GM23248 (cell line): ENCODE data around the gene MRTFA. TPM values are rescaled to one million over a fixed set of nuclear protein-coding genes. Genes with fewer than 3 reads are reported as not detected.

Experiments
- DNase-seq: peaks from one replicate; pipeline ENCODE4 v3.0.0-alpha.2; 2015
- H2AFZ ChIP-seq: fragments of 200-600 bp; sonication (generic); 2 replicates; pipeline ENCODE4 v1.6.1; 2016; ENCODE audit warnings: antibody characterized with exemption
- H3F3A ChIP-seq: fragments of 200-600 bp; sonication (generic); 2 replicates; pipeline ENCODE4 v1.6.1; 2016; ENCODE audit warnings: mild to moderate bottlenecking, antibody characterized with exemption, mixed run types; ENCODE audit not compliant: insufficient read depth
- H3K27ac ChIP-seq: fragments of 200-600 bp; sonication (generic); 2 replicates; pipeline ENCODE4 v1.5.1; 2016; ENCODE audit warnings: mild to moderate bottlenecking
- H3K27me3 ChIP-seq: fragments of 200-600 bp; sonication (generic); replicated peaks from 2 replicates; pipeline ENCODE4 v1.6.1; 2016; ENCODE audit warnings: mild to moderate bottlenecking; ENCODE audit not compliant: insufficient read depth
- H3K36me3 ChIP-seq: fragments of 200-600 bp; sonication (generic); 2 replicates; pipeline ENCODE4 v1.6.1; 2016; ENCODE audit warnings: low read depth, mild to moderate bottlenecking
- H3K4me1 ChIP-seq: fragments of 200-600 bp; sonication (generic); 2 replicates; pipeline ENCODE4 v1.6.1; 2016; ENCODE audit warnings: mild to moderate bottlenecking; ENCODE audit not compliant: insufficient read depth
- H3K4me2 ChIP-seq: fragments of 200-600 bp; sonication (generic); one replicate; pipeline ENCODE4 v1.6.1; 2016; ENCODE audit warnings: mild to moderate bottlenecking; ENCODE audit not compliant: unreplicated experiment
- H3K4me3 ChIP-seq: fragments of 200-600 bp; sonication (generic); 2 replicates; pipeline ENCODE4 v1.5.1; 2016; ENCODE audit warnings: mild to moderate bottlenecking
- H3K79me2 ChIP-seq: fragments of 200-600 bp; sonication (generic); 2 replicates; pipeline ENCODE4 v1.6.1; 2016; ENCODE audit warnings: mild to moderate bottlenecking; ENCODE audit not compliant: insufficient read depth
- H3K9ac ChIP-seq: fragments of 200-600 bp; sonication (generic); 2 replicates; pipeline ENCODE4 v1.6.1; 2016; ENCODE audit warnings: mild to moderate bottlenecking
- H3K9me2 ChIP-seq: fragments of 200-600 bp; sonication (generic); 2 replicates; pipeline ENCODE4 v1.6.1; 2016; ENCODE audit warnings: mixed run types, mild to moderate bottlenecking, moderate library complexity; ENCODE audit not compliant: insufficient read depth
- H3K9me3 ChIP-seq: fragments of 200-600 bp; sonication (generic); one replicate; pipeline ENCODE4 v1.6.1; 2017; ENCODE audit warnings: low read depth
- H4K20me1 ChIP-seq: fragments of 200-600 bp; sonication (generic); 2 replicates; pipeline ENCODE4 v1.6.0; 2016; ENCODE audit not compliant: insufficient read depth
- EZH2 ChIP-seq: fragments of 200-600 bp; sonication (generic); IDR thresholded peaks from 2 replicates; pipeline ENCODE4 v1.6.1; 2018; ENCODE audit warnings: antibody characterized with exemption, mild to moderate bottlenecking; ENCODE audit not compliant: insufficient read depth, poor library complexity, severe bottlenecking
- EZH2phosphoT487 ChIP-seq: fragments of 200-600 bp; sonication (generic); IDR thresholded peaks from 2 replicates; pipeline ENCODE4 v1.6.1; 2018; ENCODE audit warnings: antibody characterized with exemption, moderate library complexity, mild to moderate bottlenecking, low read depth; ENCODE audit not compliant: insufficient read depth
- WGBS, 2 experiments: methylation state at CpG; one replicate each; pipeline ENCODE4 v1.1.6; 2015 to 2017; ENCODE audit warnings: low lambda C conversion rate in 2 of 2, low coverage in 1 of 2; ENCODE audit errors: missing lambda C conversion rate in 2 of 2; 5-methylcytosine and 5-hydroxymethylcytosine counted together
- in situ Hi-C: fragments of 300-500 bp; cut with MboI; formaldehyde crosslinking; loops from 2 replicates; pipeline ENCODE4 v1.15.0; 2020
- polyA plus RNA-seq: library from polyadenylated mRNA; unstranded; fragments of >200 nt; fragmentation: Nextera tagmentation; extraction: Ambion mirVana; gene quantifications from 2 replicates; pipeline ENCODE4 v1.2.1, GENCODE V29; 2016
- total RNA-seq: library from RNA; depleted of rRNA; stranded (reverse); fragments of >200 nt; shearing (Covaris generic); gene quantifications from 2 replicates; pipeline ENCODE4 v1.2.3, GENCODE V29; 2014; rRNA removed

The MRTFA gene
- total RNA-seq (49.2 and 59.2 TPM in 2 replicates), polyA plus RNA-seq (24.0 and 24.2 TPM in 2 replicates)

DNA sequence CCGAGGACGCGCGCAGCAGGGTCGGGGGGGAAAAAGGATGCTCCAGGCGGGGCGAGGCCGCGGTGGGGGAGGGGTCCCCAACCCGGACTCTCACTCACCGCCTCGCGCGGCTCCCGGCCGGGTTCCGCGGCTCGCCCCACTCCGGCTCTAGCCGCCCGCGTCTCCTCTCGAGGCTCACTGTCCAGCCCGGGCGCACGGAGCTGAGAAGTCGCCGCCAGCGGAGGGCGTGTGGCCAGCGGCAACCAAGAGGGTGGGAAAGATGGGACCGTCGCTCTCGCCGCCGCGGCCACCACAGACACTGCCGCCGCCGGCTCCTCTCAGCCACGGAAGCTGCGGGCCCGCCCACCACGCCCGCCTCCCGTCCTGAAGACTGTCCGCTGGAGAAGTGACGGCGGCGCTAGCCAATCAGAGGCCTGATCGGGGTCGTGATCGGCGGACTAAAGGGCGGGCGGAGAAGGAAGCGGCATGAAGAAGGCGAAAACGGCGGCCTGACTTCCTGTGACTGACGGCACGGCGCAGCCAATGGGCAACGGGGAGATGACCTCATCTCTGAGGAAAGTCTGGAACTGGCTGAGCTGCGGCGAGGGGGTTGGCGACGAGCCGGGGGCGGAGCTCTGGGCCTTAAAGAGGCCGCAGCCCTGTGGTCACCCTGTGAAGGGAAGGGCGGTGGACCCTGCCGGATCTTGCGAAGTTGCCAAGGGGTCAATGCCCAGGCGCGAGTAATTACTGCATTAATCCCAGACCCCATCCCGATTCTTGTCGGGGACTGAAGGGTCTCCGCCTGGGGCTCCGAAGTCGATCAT lies at the start of gene MRTFA:
Gene MRTFA, minus strand, starts transcription at position 340 of the 803 bp plus-strand sequence.
- peaks cover 49% of the 10 kb centered on the region for H3K79me2 ChIP-seq
- in situ Hi-C loops = loop anchor here (25.0 kb wide), 1 partner anchor 199 kb away; no protein-coding TSS in a partner anchor
- H3K27ac ChIP-seq = peak within 1 kb of the TSS; percentile 66
- H3K27me3 ChIP-seq = no peaks in the 10 kb centered on the region
- peak within 1 kb of the TSS; percentile 78 for H3K4me3 ChIP-seq
- no peaks in the 10 kb centered on the region for H3K9me2 ChIP-seq
- no peaks in the 10 kb centered on the region for H4K20me1 ChIP-seq
- no peaks in the 10 kb centered on the region for H3K36me3 ChIP-seq
- H3F3A ChIP-seq = peaks cover 14% of the 10 kb centered on the region
- peak within 1 kb of the TSS; percentile 81 for H3K9ac ChIP-seq
- no peak for TF ChIP-seq EZH2
- TF ChIP-seq EZH2phosphoT487 = no peak
- peak within 1 kb of the TSS; percentile 87 for H2AFZ ChIP-seq
- WGBS, 2 experiments = 0 to 1% methylated on average over 59 to 65 of the region's 82 CpGs
- peaks cover 15% of the 10 kb centered on the region for H3K4me1 ChIP-seq
- DNase-seq = peak; percentile 100
- H3K4me2 ChIP-seq = peak within 1 kb of the TSS; percentile 92
- H3K9me3 ChIP-seq = no peaks in the 10 kb centered on the region

- in situ Hi-C loops = no loop called here
- Histone ChIP-seq H3K27me3 (no peaks in the 10 kb centered on the region), H3K4me1 (peaks cover 6% of the 10 kb centered on the region), H3K4me3 (no peak overlapping the region), H3K27ac (no peak overlapping the region), H3K4me2 (no peak overlapping the region), H3K36me3 (no peaks in the 10 kb centered on the region), H2AFZ (no peak overlapping the region), H3K9ac (no peak overlapping the region), H4K20me1 (no peaks in the 10 kb centered on the region), H3K79me2 (no peaks in the 10 kb centered on the region), H3K9me2 (no peaks in the 10 kb centered on the region), H3F3A (no peaks in the 10 kb centered on the region), H3K9me3 (no peaks in the 10 kb centered on the region)
- 86 to 97% methylated on average over 3 of the region's 3 CpGs for WGBS, 2 experiments
- DNase-seq = no peak
- no peak for TF ChIP-seq EZH2
- no peak for TF ChIP-seq EZH2phosphoT487
Measured at GRCh38 chr22:40685406-40685805, 48.9 kb upstream of the MRTFA start.

- in situ Hi-C loops = no loop called here
- Histone ChIP-seq H4K20me1 (no peaks in the 10 kb centered on the region), H3K27ac (no peak overlapping the region), H3K9ac (no peak overlapping the region), H3K4me1 (peaks cover 10% of the 10 kb centered on the region), H3K9me2 (no peaks in the 10 kb centered on the region), H3K4me2 (no peak overlapping the region), H3F3A (no peaks in the 10 kb centered on the region), H3K27me3 (no peaks in the 10 kb centered on the region), H3K9me3 (no peaks in the 10 kb centered on the region), H3K79me2 (no peaks in the 10 kb centered on the region), H2AFZ (no peak overlapping the region), H3K4me3 (no peak overlapping the region), H3K36me3 (no peaks in the 10 kb centered on the region)
- DNase-seq = no peak
- no peak for TF ChIP-seq EZH2
- no peak for TF ChIP-seq EZH2phosphoT487
- 54% methylated on average over 9 of the region's 9 CpGs for WGBS, 2 experiments
Measured at GRCh38 chr22:40684728-40685127, 48.2 kb upstream of the MRTFA start.

DNA sequence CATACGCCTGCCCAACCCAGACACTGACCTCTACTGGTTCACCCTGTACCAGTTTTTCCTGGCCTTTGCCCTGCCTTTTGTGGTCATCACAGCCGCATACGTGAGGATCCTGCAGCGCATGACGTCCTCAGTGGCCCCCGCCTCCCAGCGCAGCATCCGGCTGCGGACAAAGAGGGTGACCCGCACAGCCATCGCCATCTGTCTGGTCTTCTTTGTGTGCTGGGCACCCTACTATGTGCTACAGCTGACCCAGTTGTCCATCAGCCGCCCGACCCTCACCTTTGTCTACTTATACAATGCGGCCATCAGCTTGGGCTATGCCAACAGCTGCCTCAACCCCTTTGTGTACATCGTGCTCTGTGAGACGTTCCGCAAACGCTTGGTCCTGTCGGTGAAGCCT lies 44.9 kb upstream of the MRTFA start:
- no peaks in the 10 kb centered on the region for H3F3A ChIP-seq
- no peak overlapping the region for H3K9ac ChIP-seq
- H3K4me2 ChIP-seq = no peak overlapping the region
- no peak overlapping the region for H3K27ac ChIP-seq
- H3K9me2 ChIP-seq = no peaks in the 10 kb centered on the region
- H4K20me1 ChIP-seq = no peaks in the 10 kb centered on the region
- H3K4me1 ChIP-seq = peaks cover 19% of the 10 kb centered on the region
- no peak for DNase-seq
- H3K27me3 ChIP-seq = no peaks in the 10 kb centered on the region
- no peak for TF ChIP-seq EZH2
- TF ChIP-seq EZH2phosphoT487 = no peak
- H3K79me2 ChIP-seq = no peaks in the 10 kb centered on the region
- H2AFZ ChIP-seq = no peak overlapping the region
- no peaks in the 10 kb centered on the region for H3K36me3 ChIP-seq
- H3K9me3 ChIP-seq = no peaks in the 10 kb centered on the region
- WGBS, 2 experiments = 96% methylated on average over 18 to 19 of the region's 19 CpGs
- H3K4me3 ChIP-seq = no peak overlapping the region
- in situ Hi-C loops = no loop called here

DNA sequence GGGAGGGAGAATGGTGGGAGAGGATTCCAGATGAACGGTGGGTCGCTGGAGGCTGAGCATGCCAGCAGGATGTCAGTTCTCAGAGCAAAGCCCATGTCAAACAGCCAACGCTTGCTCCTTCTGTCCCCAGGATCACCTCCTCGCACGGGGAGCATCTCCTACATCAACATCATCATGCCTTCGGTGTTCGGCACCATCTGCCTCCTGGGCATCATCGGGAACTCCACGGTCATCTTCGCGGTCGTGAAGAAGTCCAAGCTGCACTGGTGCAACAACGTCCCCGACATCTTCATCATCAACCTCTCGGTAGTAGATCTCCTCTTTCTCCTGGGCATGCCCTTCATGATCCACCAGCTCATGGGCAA lies 44.3 kb upstream of the MRTFA start:
- H2AFZ ChIP-seq = no peak overlapping the region
- H3K4me1 ChIP-seq = peaks cover 19% of the 10 kb centered on the region
- H3K36me3 ChIP-seq = no peaks in the 10 kb centered on the region
- in situ Hi-C loops = no loop called here
- no peaks in the 10 kb centered on the region for H3K9me3 ChIP-seq
- H3K79me2 ChIP-seq = no peaks in the 10 kb centered on the region
- H3K27ac ChIP-seq = no peak overlapping the region
- no peaks in the 10 kb centered on the region for H4K20me1 ChIP-seq
- no peaks in the 10 kb centered on the region for H3K27me3 ChIP-seq
- 92% methylated on average over 15 of the region's 15 CpGs for WGBS, 2 experiments
- no peak overlapping the region for H3K4me2 ChIP-seq
- no peaks in the 10 kb centered on the region for H3F3A ChIP-seq
- no peak for TF ChIP-seq EZH2
- no peak for TF ChIP-seq EZH2phosphoT487
- DNase-seq = no peak
- no peaks in the 10 kb centered on the region for H3K9me2 ChIP-seq
- no peak overlapping the region for H3K9ac ChIP-seq
- no peak overlapping the region for H3K4me3 ChIP-seq
